Retinal pigment epithelial cell (primary cell): ENCODE results near the gene PPA1.

ENCODE experiments used
- DNase-seq: peaks from one replicate; pipeline ENCODE4 v3.0.0-alpha.2; 2010; ENCODE audit warnings: low read depth
- H3K4me3 ChIP-seq: 2 replicates; pipeline ENCODE4 v1.5.1; 2011; ENCODE audit warnings: mild to moderate bottlenecking, low read length, control low read depth, moderate library complexity
- TF ChIP-seq, protein P1 (sequence below): conservative IDR thresholded peaks from 2 replicates; pipeline ENCODE4 v1.5.1; 2011; ENCODE audit warnings: low read depth, low read length, control low read depth, inconsistent platforms

PPA1 gene

DNA sequence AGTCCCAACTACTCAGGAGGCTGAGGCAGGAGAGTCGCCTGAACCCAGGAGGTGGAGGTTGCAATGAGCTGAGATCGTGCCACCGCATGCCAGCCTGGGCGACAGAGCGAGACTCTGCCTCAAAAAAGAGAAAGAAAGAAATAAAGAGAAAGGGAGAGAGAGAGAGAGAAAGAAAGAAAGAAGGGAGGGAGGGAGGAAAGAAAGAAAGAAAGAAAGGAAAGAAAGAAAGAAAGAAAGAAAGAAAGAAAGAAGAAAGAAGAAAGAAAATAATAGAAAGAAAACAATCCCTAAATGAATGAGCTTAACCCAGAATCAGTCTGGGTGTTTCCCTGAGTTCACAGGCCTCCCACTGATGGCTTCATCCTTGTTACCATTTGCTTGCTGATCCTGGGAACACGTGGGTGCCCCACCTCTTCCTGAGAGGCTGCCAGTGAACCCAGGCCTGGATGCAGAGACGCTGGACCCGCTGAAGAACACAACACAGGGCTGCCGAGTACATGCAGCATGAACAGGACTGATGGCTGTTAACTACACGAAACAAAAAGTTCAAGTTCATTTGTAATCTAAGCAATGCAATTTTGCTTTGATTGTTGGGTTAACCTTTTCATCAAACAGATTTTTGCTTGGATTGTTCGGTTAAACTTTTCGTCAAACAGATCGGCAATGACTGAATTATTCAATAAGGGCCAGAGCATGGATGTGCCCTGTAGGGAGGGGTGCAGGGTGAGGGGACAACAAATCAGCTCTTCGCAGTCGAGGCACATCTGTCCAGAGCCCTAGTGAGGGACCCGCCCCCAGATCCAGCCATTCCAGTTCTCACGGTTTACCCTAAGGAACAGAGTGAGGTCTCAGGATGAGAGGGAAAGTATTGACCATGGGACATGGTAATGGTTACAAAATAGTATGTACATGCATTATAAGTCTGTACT lies 39.0 kb upstream of the PPA1 start:
- H3K4me3 ChIP-seq = no peak overlapping the region
- TF ChIP-seq, protein P1, sequence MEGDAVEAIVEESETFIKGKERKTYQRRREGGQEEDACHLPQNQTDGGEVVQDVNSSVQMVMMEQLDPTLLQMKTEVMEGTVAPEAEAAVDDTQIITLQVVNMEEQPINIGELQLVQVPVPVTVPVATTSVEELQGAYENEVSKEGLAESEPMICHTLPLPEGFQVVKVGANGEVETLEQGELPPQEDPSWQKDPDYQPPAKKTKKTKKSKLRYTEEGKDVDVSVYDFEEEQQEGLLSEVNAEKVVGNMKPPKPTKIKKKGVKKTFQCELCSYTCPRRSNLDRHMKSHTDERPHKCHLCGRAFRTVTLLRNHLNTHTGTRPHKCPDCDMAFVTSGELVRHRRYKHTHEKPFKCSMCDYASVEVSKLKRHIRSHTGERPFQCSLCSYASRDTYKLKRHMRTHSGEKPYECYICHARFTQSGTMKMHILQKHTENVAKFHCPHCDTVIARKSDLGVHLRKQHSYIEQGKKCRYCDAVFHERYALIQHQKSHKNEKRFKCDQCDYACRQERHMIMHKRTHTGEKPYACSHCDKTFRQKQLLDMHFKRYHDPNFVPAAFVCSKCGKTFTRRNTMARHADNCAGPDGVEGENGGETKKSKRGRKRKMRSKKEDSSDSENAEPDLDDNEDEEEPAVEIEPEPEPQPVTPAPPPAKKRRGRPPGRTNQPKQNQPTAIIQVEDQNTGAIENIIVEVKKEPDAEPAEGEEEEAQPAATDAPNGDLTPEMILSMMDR = no peak

GRCh38 chr10:70270952-70271351 lies 37.7 kb upstream of the PPA1 start:
- no peak for DNase-seq
- TF ChIP-seq, protein P1 = no peak
- H3K4me3 ChIP-seq = no peak overlapping the region

More for the DNA sequence above, 39.0 kb upstream of the PPA1 start:
- no peak for DNase-seq

DNA sequence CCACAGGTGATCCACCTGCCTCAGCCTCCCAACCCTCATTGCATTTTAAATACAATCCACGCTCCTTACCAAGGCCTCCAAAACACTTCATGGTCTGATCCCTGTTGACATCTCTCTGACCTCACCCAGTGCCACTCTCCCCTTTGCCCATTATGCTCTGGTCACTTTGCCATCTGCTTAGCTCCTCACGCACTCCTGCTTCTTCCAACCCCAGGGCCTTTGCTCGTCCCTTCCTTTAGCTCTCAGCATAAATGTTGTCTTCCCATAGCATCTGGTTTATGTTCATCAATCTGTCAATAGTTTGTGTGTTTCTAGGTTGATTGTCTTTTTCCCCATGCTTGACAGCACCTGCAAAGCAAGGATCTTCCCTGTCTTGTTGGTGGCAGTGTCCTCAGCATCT lies 36.5 kb upstream of the PPA1 start:
- no peak overlapping the region for H3K4me3 ChIP-seq
- TF ChIP-seq, protein P1 = no peak
- DNase-seq = no peak

GRCh38 chr10:70268376-70268775 lies 35.1 kb upstream of the PPA1 start:
- no peak overlapping the region for H3K4me3 ChIP-seq
- no peak for DNase-seq
- TF ChIP-seq, protein P1 = no peak

GRCh38 chr10:70267161-70267933 lies 34.1 kb upstream of the PPA1 start:
- H3K4me3 ChIP-seq = no peak overlapping the region
- peak; percentile 57 for DNase-seq
- TF ChIP-seq, protein P1 = peak; percentile 32

- H3K4me3 ChIP-seq = no peak overlapping the region
- TF ChIP-seq, protein P1 = no peak
- DNase-seq = no peak
Observed at GRCh38 chr10:70266701-70267100, 33.5 kb upstream of the PPA1 start.
